OCI-M1 (cell line): ENCODE results near the gene FAM76A.
"Not testable (repeated sequence)": the region's sequence is repeated elsewhere in the genome, so short reads cannot be mapped to it uniquely, and the experiment has no call there.

Experiments
- DNase-seq: peaks from one replicate; lab custom pipeline; 2025; lab: John Stamatoyannopoulos, UW

Gene FAM76A

GRCh38 chr1:27725374-27726172 is at the start of gene FAM76A:
FAM76A (plus strand) TSS chr1:27725961; CDS start chr1:27726081, 120 bp downstream.
- DNase-seq = peak; percentile 100

GRCh38 chr1:27676410-27676809 is 49.4 kb upstream of the FAM76A start:
- no peak for DNase-seq

GRCh38 chr1:27678747-27679146 is 47.0 kb upstream of the FAM76A start:
- no peak for DNase-seq

GRCh38 chr1:27680225-27680791 is 45.5 kb upstream of the FAM76A start:
- not testable (repeated sequence) for DNase-seq

GRCh38 chr1:27681580-27681979 is 44.2 kb upstream of the FAM76A start:
- not testable (repeated sequence) for DNase-seq

GRCh38 chr1:27682351-27682944 is 43.3 kb upstream of the FAM76A start:
- DNase-seq = peak; percentile 14

- DNase-seq = no peak
Observed at GRCh38 chr1:27684176-27684575, 41.6 kb upstream of the FAM76A start.

- no peak for DNase-seq
Observed at GRCh38 chr1:27686223-27686990, 39.4 kb upstream of the FAM76A start.

GRCh38 chr1:27687906-27688305 is 37.9 kb upstream of the FAM76A start:
- DNase-seq = no peak

- DNase-seq = no peak
Observed at GRCh38 chr1:27689423-27690173, 36.2 kb upstream of the FAM76A start.

GRCh38 chr1:27690183-27690582 is 35.6 kb upstream of the FAM76A start:
- DNase-seq = peak; percentile 65

- not testable (repeated sequence) for DNase-seq
Observed at GRCh38 chr1:27696835-27697234, 28.9 kb upstream of the FAM76A start.

- DNase-seq = no peak
Observed at GRCh38 chr1:27704958-27705357, 20.8 kb upstream of the FAM76A start.

GRCh38 chr1:27705545-27705944 is 20.2 kb upstream of the FAM76A start:
- no peak for DNase-seq

- DNase-seq = no peak
Observed at GRCh38 chr1:27710574-27710973, 15.2 kb upstream of the FAM76A start.

GRCh38 chr1:27713139-27713725 is 12.5 kb upstream of the FAM76A start:
- peak; percentile 64 for DNase-seq

- peak; percentile 39 for DNase-seq
Observed at GRCh38 chr1:27713869-27714513, 11.8 kb upstream of the FAM76A start.

GRCh38 chr1:27716262-27716895 is 9.4 kb upstream of the FAM76A start:
- DNase-seq = no peak

- DNase-seq = peak; percentile 34
Observed at GRCh38 chr1:27719286-27720251, 6.2 kb upstream of the FAM76A start.
